Right ventricle myocardium inferior (tissue), 1 donor: ENCODE data around the gene KIAA0825. TPM values are rescaled to one million over a fixed set of nuclear protein-coding genes. Genes with fewer than 3 reads are reported as not detected.
"Not testable (repeated sequence)": the region's sequence is repeated elsewhere in the genome, so short reads cannot be mapped to it uniquely, and the experiment has no call there.

Experiments
- ATAC-seq: fragments of 200-7000 bp; cut with Tn5 transposase; one replicate; pipeline ENCODE4 v1.9.1; 2020; ENCODE audit warnings: mild to moderate bottlenecking, moderate library complexity
- DNase-seq: peaks from one replicate; pipeline ENCODE4 v3.0.0; 2021; ENCODE audit errors: missing footprints
- intact Hi-C: fragments of 100-400 bp; cut with DNase I; formaldehyde crosslinking; loops from one replicate; pipeline ENCODE4 v1.11.0; 2022
- total RNA-seq: library from RNA; stranded (reverse); fragmentation: NEBNext Ultra II Directional; extraction: Animal tissue kit (Norgen Biotek cat#: 25700); gene quantifications from one replicate; pipeline ENCODE4 v1.2.1, GENCODE V29; 2021
- donor health status: DM: no; HTN: yes; CAD: no; lungs with severe emphysema.

Gene KIAA0825
- total RNA-seq, 1 donor from 2014 or later, result 2.2 TPM

GRCh38 chr5:94577466-94578245 is 40.7 kb downstream of the KIAA0825 start:
- ATAC-seq, result no peak
- no peak for DNase-seq

GRCh38 chr5:94575196-94575595 is 43.2 kb downstream of the KIAA0825 start:
- DNase-seq (no peak), ATAC-seq (no peak)
- intact Hi-C loops, result no loop called here

More at GRCh38 chr5:94577466-94578245, 40.7 kb downstream of the KIAA0825 start:
- intact Hi-C loops, result no loop called here

GRCh38 chr5:94573349-94573748 is 45.1 kb downstream of the KIAA0825 start:
- intact Hi-C loops, DNase-seq, ATAC-seq: not testable (repeated sequence)

GRCh38 chr5:94571415-94571814 is 47.0 kb downstream of the KIAA0825 start:
- ATAC-seq (no peak), DNase-seq (no peak)
- intact Hi-C loops, result no loop called here

GRCh38 chr5:94564812-94565211 is 53.6 kb downstream of the KIAA0825 start:
- intact Hi-C loops, result no loop called here
- ATAC-seq, result no peak
- no peak for DNase-seq

- no peak for ATAC-seq
- no peak for DNase-seq
- intact Hi-C loops, result no loop called here
Observed at GRCh38 chr5:94562327-94562971, 56.0 kb downstream of the KIAA0825 start.

GRCh38 chr5:94558028-94558427 is 60.4 kb downstream of the KIAA0825 start:
- intact Hi-C loops, result no loop called here
- no peak for ATAC-seq
- DNase-seq, result no peak

GRCh38 chr5:94551858-94552257 is 66.5 kb downstream of the KIAA0825 start:
- DNase-seq (no peak), ATAC-seq (no peak)
- intact Hi-C loops, result no loop called here

- intact Hi-C loops, result no loop called here
- DNase-seq, result no peak
- ATAC-seq, result no peak
Observed at GRCh38 chr5:94545870-94546625, 72.4 kb downstream of the KIAA0825 start.

- intact Hi-C loops, result no loop called here
- ATAC-seq, result no peak
- DNase-seq, result no peak
Observed at GRCh38 chr5:94544875-94545547, 73.4 kb downstream of the KIAA0825 start.

- intact Hi-C loops, result no loop called here
- ATAC-seq, result peak; percentile 64
Observed at GRCh38 chr5:94544031-94544650, 74.3 kb downstream of the KIAA0825 start.

GRCh38 chr5:94540856-94541494 is 77.4 kb downstream of the KIAA0825 start:
- DNase-seq, result no peak
- no peak for ATAC-seq
- intact Hi-C loops, result no loop called here

More at GRCh38 chr5:94544031-94544650, 74.3 kb downstream of the KIAA0825 start:
- no peak for DNase-seq

- DNase-seq (no peak), ATAC-seq (no peak)
- intact Hi-C loops, result no loop called here
Observed at GRCh38 chr5:94538260-94538659, 80.1 kb downstream of the KIAA0825 start.

GRCh38 chr5:94526706-94527105 is 91.7 kb downstream of the KIAA0825 start:
- no peak for ATAC-seq
- intact Hi-C loops, result loop anchor here (5.0 kb wide), 2 partner anchors 166 to 211 kb away; no protein-coding TSS in a partner anchor

GRCh38 chr5:94524841-94525697 is 93.3 kb downstream of the KIAA0825 start:
- intact Hi-C loops, result loop anchor here (5.0 kb wide), 2 partner anchors 167 to 212 kb away; no protein-coding TSS in a partner anchor
- ATAC-seq (no peak), DNase-seq (no peak)

More at GRCh38 chr5:94526706-94527105, 91.7 kb downstream of the KIAA0825 start:
- no peak for DNase-seq

- intact Hi-C loops, result no loop called here
- DNase-seq, result no peak
- no peak for ATAC-seq
Observed at GRCh38 chr5:94523018-94523417, 95.4 kb downstream of the KIAA0825 start.

GRCh38 chr5:94522117-94522516 is 96.3 kb downstream of the KIAA0825 start:
- DNase-seq (no peak), ATAC-seq (no peak)
- intact Hi-C loops, result no loop called here
